Transverse colon (tissue), 4 donors: ENCODE measurements around the gene CASK. TPM values are rescaled to one million over a fixed set of nuclear protein-coding genes. Genes with fewer than 3 reads are reported as not detected.
A peak's percentile ranks its signal among the peaks of the same experiment; 100 is the strongest.

ENCODE experiments used
- DNase-seq: peaks from one replicate; pipeline ENCODE4 v3.0.0-alpha.2; 2019
- H3K27ac ChIP-seq, 4 donors: fragments of 200-600 bp; sonication (generic); 2 replicates each; pipeline ENCODE4 v1.5.1; 2016 to 2018; ENCODE audit warnings: inconsistent platforms in 4 of 4
- H3K27me3 ChIP-seq: fragments of 200-600 bp; sonication (generic); 2 replicates; pipeline ENCODE4 v1.5.1; 2017; ENCODE audit warnings: inconsistent platforms
- H3K36me3 ChIP-seq, 4 donors: fragments of 200-600 bp; sonication (generic); 2 replicates each; pipeline ENCODE4 v1.5.1; 2017 to 2019; ENCODE audit warnings: inconsistent platforms in 4 of 4
- H3K4me1 ChIP-seq, 4 donors: fragments of 200-600 bp; sonication (generic); 2 replicates each; pipeline ENCODE4 v1.5.1; 2017 to 2020; ENCODE audit warnings: inconsistent platforms in 4 of 4
- H3K4me3 ChIP-seq, 4 donors: fragments of 200-600 bp; sonication (generic); 1 replicate in 1 of 4; 2 replicates in 3 of 4; pipeline versions ENCODE4 v1.5.1 to v1.6.1; 2017 to 2019; ENCODE audit warnings: inconsistent platforms in 4 of 4
- H3K9me3 ChIP-seq, 2 donors: fragments of 200-600 bp; sonication (generic); 2 replicates each; pipeline ENCODE4 v1.5.1; 2017 to 2019; ENCODE audit warnings: inconsistent platforms in 2 of 2
- CTCF ChIP-seq, 5 experiments: fragments of 200-600 bp in 3 of 5; fragments of 450-650 bp in 2 of 5; sonication (generic) in 3 of 5; IDR thresholded peaks; 1 replicate in 2 of 5; 2 replicates in 3 of 5; pipeline ENCODE4 v1.5.1; 2016 to 2017; ENCODE audit warnings: antibody characterized with exemption in 5 of 5, inconsistent platforms in 3 of 5, mild to moderate bottlenecking in 2 of 5, moderate library complexity in 1 of 5
- EP300 ChIP-seq: sonication (generic); formaldehyde crosslinking; IDR thresholded peaks from one replicate; pipeline ENCODE4 v1.6.1; 2017; ENCODE audit warnings: antibody characterized with exemption, low read depth
- POLR2A ChIP-seq: fragments of 450-650 bp; IDR thresholded peaks from one replicate; pipeline ENCODE4 v1.6.1; 2016; ENCODE audit warnings: antibody characterized with exemption, mild to moderate bottlenecking, moderate library complexity
- POLR2AphosphoS5 ChIP-seq, 3 donors: sonication (generic); formaldehyde crosslinking; IDR thresholded peaks; one replicate each; pipeline ENCODE4 v1.6.1; 2016; ENCODE audit warnings: antibody characterized with exemption in 3 of 3
- WGBS, 2 donors: methylation state at CpG; one replicate each; pipeline ENCODE4 v1.1.5; 2018; ENCODE audit warnings: low coverage in 1 of 2; 5-methylcytosine and 5-hydroxymethylcytosine counted together
- in situ Hi-C, 4 donors: fragments of 200-750 bp; cut with MboI; loops; one replicate each; pipeline versions ENCODE4 v1.15.0 to v1.15.1; 2017; ENCODE audit warnings: low sequenced_read_pairs in 3 of 4, low pct_ligation_motif_present in 1 of 4, low pct_unique_long_range_greater_than_20kb in 1 of 4
- intact Hi-C: fragments of 100-400 bp; cut with DNase I; formaldehyde crosslinking; loops from one replicate; pipeline ENCODE4 v1.15.1; 2023; ENCODE audit warnings: low total_unique reads
- total RNA-seq, 4 donors: library from RNA; depleted of rRNA; stranded (reverse); fragments of >200 nt; gene quantifications; one replicate each; pipeline ENCODE4 v1.1.0, GENCODE V29; 2016

CASK gene
- total RNA-seq, 4 donors from 2014 or later = 26.6 to 86.1 (median 56.3) TPM

GRCh38 chrX:41921492-41922430 is 1.6 kb downstream of the CASK start:
- TF ChIP-seq POLR2AphosphoS5 (IDR thresholded peaks at IDR 0.05) = no peak
- no peak for TF ChIP-seq CTCF (IDR thresholded peaks at IDR 0.05)
- TF ChIP-seq POLR2A = no peak
- no peak for TF ChIP-seq EP300
- no peak for DNase-seq
- intact Hi-C loops (no loop called here), in situ Hi-C loops (no loop called here)
- H3K36me3 ChIP-seq = no peaks in the 10 kb centered on the region
- H3K4me3 ChIP-seq = peak overlapping the region; percentile 37 to 81 (median 57)
- peak overlapping the region; percentile 88 to 95 (median 94) for H3K27ac ChIP-seq
- H3K4me1 ChIP-seq = peaks cover 0 to 17% (median under 1%) of the 10 kb centered on the region in 4 donors
- WGBS, 2 donors = 0 to 35% methylated on average over 4 to 13 of the region's 13 CpGs
- H3K9me3 ChIP-seq = no peaks in the 10 kb centered on the region
- no peaks in the 10 kb centered on the region for H3K27me3 ChIP-seq

- intact Hi-C loops (no loop called here), in situ Hi-C loops (no loop called here)
Observed at GRCh38 chrX:41919870-41920269, 3.5 kb downstream of the CASK start.

DNA sequence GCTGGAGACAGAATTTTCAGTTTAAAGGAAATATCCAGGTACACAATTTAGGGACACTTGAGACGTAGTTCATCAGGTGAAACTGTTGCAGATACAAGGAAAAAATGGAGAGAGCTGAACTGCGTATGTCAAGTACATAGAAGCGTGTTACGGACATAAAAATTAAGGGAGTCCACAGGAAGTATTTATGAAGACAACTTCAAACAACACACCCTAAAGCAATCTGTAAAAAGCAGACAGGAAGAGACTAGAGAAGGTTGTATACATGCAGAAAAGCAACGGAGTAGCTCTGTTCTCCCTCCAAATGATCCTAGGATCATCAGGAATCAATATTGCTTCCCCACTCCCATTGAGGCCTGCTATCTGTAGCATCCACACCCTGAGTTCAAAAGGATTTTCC is 5.8 kb downstream of the CASK start:
- no peak for DNase-seq
- WGBS, 2 donors = 40 to 56% methylated on average over 4 to 5 of the region's 5 CpGs
- H3K4me3 ChIP-seq = no peak overlapping the region
- H3K36me3 ChIP-seq = no peaks in the 10 kb centered on the region
- peaks cover 0 to 17% (median under 1%) of the 10 kb centered on the region in 4 donors for H3K4me1 ChIP-seq
- H3K27ac ChIP-seq = peak overlapping the region in 1 of 4 donors; percentile 32
- no peaks in the 10 kb centered on the region for H3K9me3 ChIP-seq
- intact Hi-C loops = no loop called here
- TF ChIP-seq POLR2A = no peak
- no peak for TF ChIP-seq CTCF (IDR thresholded peaks at IDR 0.05)
- TF ChIP-seq POLR2AphosphoS5 (IDR thresholded peaks at IDR 0.05) = no peak
- no peak for TF ChIP-seq EP300
- H3K27me3 ChIP-seq = no peaks in the 10 kb centered on the region
- in situ Hi-C loops = no loop called here

More at GRCh38 chrX:41919870-41920269, 3.5 kb downstream of the CASK start:
- Histone ChIP-seq H3K4me3 (no peak overlapping the region), H3K9me3 (no peaks in the 10 kb centered on the region), H3K4me1 (peaks cover 0 to 17% (median under 1%) of the 10 kb centered on the region in 4 donors), H3K27me3 (no peaks in the 10 kb centered on the region), H3K36me3 (no peaks in the 10 kb centered on the region), H3K27ac (no peak overlapping the region)
- 72 to 88% methylated on average over 2 of the region's 2 CpGs for WGBS, 2 donors
- TF ChIP-seq POLR2A = no peak
- no peak for TF ChIP-seq POLR2AphosphoS5 (IDR thresholded peaks at IDR 0.05)
- no peak for TF ChIP-seq EP300
- TF ChIP-seq CTCF (IDR thresholded peaks at IDR 0.05) = no peak
- DNase-seq = no peak

DNA sequence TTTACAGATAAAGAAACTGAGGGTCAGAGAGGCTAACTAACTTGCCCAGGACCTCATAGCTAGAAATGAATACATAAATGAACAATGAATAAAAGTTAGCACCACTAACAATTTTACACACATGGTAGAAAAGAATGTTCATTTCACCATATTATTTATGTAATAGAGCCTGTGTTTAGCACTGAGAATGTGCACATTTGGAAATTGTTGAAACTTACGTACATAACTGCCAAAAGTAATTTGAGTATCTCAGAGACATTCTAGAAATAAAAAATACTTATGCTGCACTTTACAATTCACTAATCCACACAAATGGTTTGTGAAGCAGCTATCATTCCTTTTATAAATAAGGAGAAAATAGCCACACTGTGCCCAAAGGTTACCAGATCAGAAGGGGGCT is 9.9 kb downstream of the CASK start:
- WGBS, 2 donors = 55 to 63% methylated on average over 1 of the region's 1 CpG
- in situ Hi-C loops = no loop called here
- no peaks in the 10 kb centered on the region for H3K27me3 ChIP-seq
- H3K27ac ChIP-seq = no peak overlapping the region
- no peak for DNase-seq
- intact Hi-C loops = no loop called here
- H3K4me3 ChIP-seq = no peak overlapping the region
- H3K9me3 ChIP-seq = no peaks in the 10 kb centered on the region
- H3K36me3 ChIP-seq = no peaks in the 10 kb centered on the region
- peaks cover 0 to 5% (median under 1%) of the 10 kb centered on the region in 4 donors for H3K4me1 ChIP-seq
- TF ChIP-seq POLR2AphosphoS5 (IDR thresholded peaks at IDR 0.05) = no peak
- TF ChIP-seq CTCF (IDR thresholded peaks at IDR 0.05) = no peak
- TF ChIP-seq EP300 = no peak
- TF ChIP-seq POLR2A = no peak
